Measurements from ENCODE around the gene ADGRD2. TPM values are rescaled to one million over a fixed set of nuclear protein-coding genes. Genes with fewer than 3 reads are reported as not detected.

ADGRD2 gene
- total and polyA plus RNA-seq, 2 of the 13 experiments (the other 11 are each of a cell fraction or from before 2014, with no cell fraction given): not detected

DNA sequence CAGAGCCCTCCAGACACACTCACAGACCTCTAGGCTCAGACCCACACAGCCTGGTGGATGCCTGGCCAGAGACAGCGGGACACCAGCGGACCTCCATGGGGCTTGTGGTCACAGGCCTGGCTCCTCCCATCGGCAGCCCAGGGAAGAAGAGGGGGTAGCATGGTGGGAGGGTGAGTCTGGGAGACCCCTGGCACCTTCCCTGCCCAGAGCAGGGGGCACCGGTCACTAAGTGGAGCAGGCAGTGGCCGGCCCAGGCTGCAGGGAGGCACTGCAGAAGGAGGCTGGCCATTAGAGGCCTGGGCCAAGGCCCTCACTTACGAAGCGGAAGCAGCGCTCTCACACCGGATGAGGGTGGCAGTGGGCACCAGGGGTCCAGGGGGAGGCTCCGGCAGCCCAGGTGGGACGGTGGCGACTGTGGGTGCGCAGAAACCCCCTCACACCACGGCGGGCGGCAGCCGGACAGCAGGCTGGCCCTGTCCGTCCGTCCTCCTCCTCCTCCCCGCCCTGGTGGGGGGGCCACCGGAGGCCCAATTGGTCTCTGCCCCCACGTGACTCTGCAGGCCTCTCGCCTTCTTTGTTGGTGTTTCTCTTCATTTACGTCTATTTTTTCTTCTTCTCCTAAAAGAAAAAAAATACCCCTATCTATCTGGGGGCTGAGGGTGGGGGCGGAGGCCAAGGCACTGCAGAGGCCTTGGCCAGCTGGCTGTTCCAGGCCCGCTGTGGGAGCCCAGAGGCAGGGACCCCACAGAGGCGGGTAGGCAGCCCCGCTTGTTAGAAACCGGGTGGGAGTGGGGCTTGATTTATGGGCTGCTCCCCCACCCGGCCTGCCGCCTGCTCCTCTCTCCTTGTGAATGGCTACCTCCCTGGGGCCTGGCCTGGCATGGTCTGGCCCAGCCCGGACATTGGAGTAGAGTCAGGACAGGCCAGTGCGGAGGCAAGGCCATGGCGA is 57.0 kb downstream of the ADGRD2 start, which contains the start of gene NR5A1 (continued):
- TF ChIP-seq TERF1 (CRISPR knock-in tag; IDR thresholded peaks at IDR 0.05) (no peak), ATF1 (CRISPR knock-in tag; IDR thresholded peaks at IDR 0.05) (no peak), NAIF1 (CRISPR knock-in tag; IDR thresholded peaks at IDR 0.05; ENCODE audit: borderline replicate concordance) (no peak), ZNF513 (CRISPR knock-in tag; conservative IDR thresholded peaks at IDR 0.05) (no peak), HNF4G (IDR thresholded peaks at IDR 0.05; ENCODE audit: borderline replicate concordance, low read depth, low read length) (no peak), HNF4G (CRISPR knock-in tag; IDR thresholded peaks at IDR 0.05; ENCODE audit: borderline replicate concordance, low read depth) (no peak), CHD2 (IDR thresholded peaks at IDR 0.05; ENCODE audit: low read depth, low read length) (no peak; the same call in 1 of the 2 replicates), ZNF558 (CRISPR knock-in tag; IDR thresholded peaks at IDR 0.05; ENCODE audit: borderline replicate concordance) (peak; percentile 71; the same call in 1 of the 2 replicates), ZNF619 (CRISPR knock-in tag; IDR thresholded peaks at IDR 0.05) (no peak), PPARG (CRISPR knock-in tag; conservative IDR thresholded peaks at IDR 0.05) (0 out of 2 replicates have a peak, but pooled peaks have one; percentile 7), NCOA2 (CRISPR knock-in tag; IDR thresholded peaks at IDR 0.05) (peak; percentile 13; the same call in 1 of the 2 replicates), ZNF10 (CRISPR knock-in tag; IDR thresholded peaks at IDR 0.05; ENCODE audit: borderline replicate concordance, low read depth) (no peak), ZNF326 (CRISPR knock-in tag; IDR thresholded peaks at IDR 0.05; ENCODE audit: borderline replicate concordance) (no peak), ZNF678 (CRISPR knock-in tag; IDR thresholded peaks at IDR 0.05) (peak; percentile 79), CCAR2 (optimal IDR thresholded peaks at IDR 0.05; ENCODE audit: low read depth, low read length) (no peak), SOX5 (CRISPR knock-in tag; IDR thresholded peaks at IDR 0.05; ENCODE audit: borderline replicate concordance) (no peak), ZNF891 (CRISPR knock-in tag; IDR thresholded peaks at IDR 0.05) (peak; percentile 62; the same call in 1 of the 2 replicates), SNAPC5 (CRISPR knock-in tag; IDR thresholded peaks at IDR 0.05; ENCODE audit: borderline replicate concordance) (no peak), ETV5 (CRISPR knock-in tag; IDR thresholded peaks at IDR 0.05; ENCODE audit: borderline replicate concordance) (peak; percentile 82), NPAS2 (CRISPR knock-in tag; IDR thresholded peaks at IDR 0.05; ENCODE audit: borderline replicate concordance) (no peak), ZNF691 (CRISPR knock-in tag; IDR thresholded peaks at IDR 0.05; ENCODE audit: borderline replicate concordance, low read depth) (no peak), FOXA1 (IDR thresholded peaks at IDR 0.05) (no peak), FOXA1 (CRISPR knock-in tag; IDR thresholded peaks at IDR 0.05) (no peak), HOXA7 (CRISPR knock-in tag; IDR thresholded peaks at IDR 0.05) (peak; percentile 26; the same call in 1 of the 2 replicates)
- TF ChIP-seq, protein P1, sequence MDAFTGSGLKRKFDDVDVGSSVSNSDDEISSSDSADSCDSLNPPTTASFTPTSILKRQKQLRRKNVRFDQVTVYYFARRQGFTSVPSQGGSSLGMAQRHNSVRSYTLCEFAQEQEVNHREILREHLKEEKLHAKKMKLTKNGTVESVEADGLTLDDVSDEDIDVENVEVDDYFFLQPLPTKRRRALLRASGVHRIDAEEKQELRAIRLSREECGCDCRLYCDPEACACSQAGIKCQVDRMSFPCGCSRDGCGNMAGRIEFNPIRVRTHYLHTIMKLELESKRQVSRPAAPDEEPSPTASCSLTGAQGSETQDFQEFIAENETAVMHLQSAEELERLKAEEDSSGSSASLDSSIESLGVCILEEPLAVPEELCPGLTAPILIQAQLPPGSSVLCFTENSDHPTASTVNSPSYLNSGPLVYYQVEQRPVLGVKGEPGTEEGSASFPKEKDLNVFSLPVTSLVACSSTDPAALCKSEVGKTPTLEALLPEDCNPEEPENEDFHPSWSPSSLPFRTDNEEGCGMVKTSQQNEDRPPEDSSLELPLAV (CRISPR knock-in tag; conservative IDR thresholded peaks at IDR 0.05; ENCODE audit: low read depth): no peak

Measured in HepG2 (cell line).